HCT116 (cell line): ENCODE results near the gene FTCDNL1.

ENCODE experiments used
- EZH2 ChIP-seq: fragments of 200-600 bp; sonication (generic); IDR thresholded peaks from 2 replicates; pipeline ENCODE4 v1.6.1; 2017; ENCODE audit warnings: antibody characterized with exemption, mixed run types
- POLR2A ChIP-seq: IDR thresholded peaks from 2 replicates; pipeline ENCODE4 v1.7.0; 2011; ENCODE audit warnings: borderline replicate concordance; ENCODE audit not compliant: insufficient read depth, insufficient read length; ENCODE audit errors: extremely low read depth

GRCh38 chr2:199870581-199870980 is 19.6 kb upstream of the FTCDNL1 start:
- TF ChIP-seq EZH2, result no peak
- TF ChIP-seq POLR2A, result no peak
